Liver (tissue), 9 donors: ENCODE data around the gene SPPL2C. TPM values are rescaled to one million over a fixed set of nuclear protein-coding genes. Genes with fewer than 3 reads are reported as not detected.

Source experiments
- DNase-seq: peaks from one replicate; pipeline ENCODE4 v3.0.0-alpha.2; 2017; ENCODE audit warnings: low spot score
- H3K27ac ChIP-seq, 2 donors: one replicate each; pipeline ENCODE4 v1.7.0; 2013; ENCODE audit warnings: inconsistent platforms in 2 of 2, low read length in 2 of 2, control low read depth in 1 of 2, low read depth in 1 of 2, mild to moderate bottlenecking in 1 of 2
- H3K27me3 ChIP-seq, 4 donors: one replicate each; pipeline versions ENCODE4 v1.6.1 to v1.7.0; 2013; ENCODE audit warnings: low read length in 3 of 4, inconsistent platforms in 1 of 4, mild to moderate bottlenecking in 1 of 4, moderate library complexity in 1 of 4; ENCODE audit not compliant: control insufficient read depth in 4 of 4, insufficient read depth in 4 of 4
- H3K36me3 ChIP-seq, 4 donors: one replicate each; pipeline versions ENCODE4 v1.6.1 to v1.7.0; 2013; ENCODE audit warnings: low read length in 3 of 4, mild to moderate bottlenecking in 3 of 4, low read depth in 1 of 4, moderate library complexity in 1 of 4; ENCODE audit not compliant: control insufficient read depth in 4 of 4, insufficient read depth in 3 of 4
- H3K4me1 ChIP-seq, 4 donors: one replicate each; pipeline versions ENCODE4 v1.6.1 to v1.7.0; 2013; ENCODE audit warnings: low read length in 3 of 4, mild to moderate bottlenecking in 3 of 4, moderate library complexity in 1 of 4; ENCODE audit not compliant: control insufficient read depth in 4 of 4, insufficient read depth in 4 of 4
- H3K4me3 ChIP-seq, 3 donors: one replicate each; pipeline versions ENCODE4 v1.6.1 to v1.7.0; 2013; ENCODE audit warnings: low read length in 3 of 3, control low read depth in 1 of 3, low read depth in 1 of 3, mild to moderate bottlenecking in 1 of 3
- H3K9ac ChIP-seq, 2 donors: one replicate each; pipeline ENCODE4 v1.7.0; 2013; ENCODE audit warnings: low read length in 2 of 2, mild to moderate bottlenecking in 2 of 2, moderate library complexity in 2 of 2, control low read depth in 1 of 2, low read depth in 1 of 2
- H3K9me3 ChIP-seq, 4 donors: one replicate each; pipeline versions ENCODE4 v1.6.1 to v1.7.0; 2013; ENCODE audit warnings: low read length in 3 of 4; ENCODE audit not compliant: control insufficient read depth in 4 of 4
- ATF3 ChIP-seq: IDR thresholded peaks from 2 replicates; pipeline ENCODE4 v1.6.1; 2016; ENCODE audit warnings: antibody characterized with exemption
- CTCF ChIP-seq: fragments of 150-350 bp; IDR thresholded peaks from 2 replicates; pipeline ENCODE4 v1.5.1; 2017; ENCODE audit warnings: improper control_type of control experiment, low read depth, low read length; ENCODE audit not compliant: missing input control
- EGR1 ChIP-seq, 2 donors: IDR thresholded peaks; 2 replicates each; pipeline ENCODE4 v1.6.1; 2016 to 2018; ENCODE audit warnings: antibody characterized with exemption in 2 of 2, low read depth in 2 of 2
- FOXA1 ChIP-seq: IDR thresholded peaks from 2 replicates; pipeline ENCODE4 v1.6.1; 2016; ENCODE audit warnings: antibody characterized with exemption
- FOXA2 ChIP-seq: IDR thresholded peaks from 2 replicates; pipeline ENCODE4 v1.6.1; 2016; ENCODE audit warnings: antibody characterized with exemption
- GABPA ChIP-seq, 2 donors: IDR thresholded peaks in 1 of 2; conservative IDR thresholded peaks in 1 of 2; 2 replicates each; pipeline ENCODE4 v1.6.1; 2016; ENCODE audit warnings: antibody characterized with exemption in 2 of 2, mild to moderate bottlenecking in 1 of 2, moderate library complexity in 1 of 2
- HNF4A ChIP-seq, 2 donors: conservative IDR thresholded peaks; 2 replicates each; pipeline ENCODE4 v1.6.1; 2016; ENCODE audit warnings: antibody characterized with exemption in 2 of 2, mild to moderate bottlenecking in 2 of 2
- HNF4G ChIP-seq: IDR thresholded peaks from 2 replicates; pipeline ENCODE4 v1.6.1; 2016; ENCODE audit warnings: antibody characterized with exemption
- JUND ChIP-seq, 2 donors: IDR thresholded peaks; 2 replicates each; pipeline ENCODE4 v1.6.1; 2016; ENCODE audit warnings: antibody characterized with exemption in 2 of 2
- NR2F2 ChIP-seq: IDR thresholded peaks from 2 replicates; pipeline ENCODE4 v1.6.1; 2016; ENCODE audit warnings: antibody characterized with exemption
- RAD21 ChIP-seq, 2 donors: IDR thresholded peaks; 2 replicates each; pipeline ENCODE4 v1.6.1; 2016; ENCODE audit warnings: antibody characterized with exemption in 2 of 2, mild to moderate bottlenecking in 2 of 2
- REST ChIP-seq: IDR thresholded peaks from 2 replicates; pipeline ENCODE4 v1.6.1; 2016; ENCODE audit warnings: antibody characterized with exemption, mild to moderate bottlenecking
- RXRA ChIP-seq, 2 donors: IDR thresholded peaks; 2 replicates each; pipeline ENCODE4 v1.6.1; 2017 to 2018; ENCODE audit warnings: antibody characterized with exemption in 2 of 2, mild to moderate bottlenecking in 1 of 2
- SP1 ChIP-seq: IDR thresholded peaks from 2 replicates; pipeline ENCODE4 v1.6.1; 2018; ENCODE audit warnings: antibody characterized with exemption, mild to moderate bottlenecking
- TAF1 ChIP-seq: conservative IDR thresholded peaks from 2 replicates; pipeline ENCODE4 v1.6.1; 2016; ENCODE audit warnings: antibody characterized with exemption, mild to moderate bottlenecking
- YY1 ChIP-seq: IDR thresholded peaks from 2 replicates; pipeline ENCODE4 v1.6.1; 2016; ENCODE audit warnings: antibody characterized with exemption, mild to moderate bottlenecking
- ZBTB33 ChIP-seq: IDR thresholded peaks from 2 replicates; pipeline ENCODE4 v1.6.1; 2016; ENCODE audit warnings: antibody characterized with exemption
- WGBS: extraction: QIAGEN DNeasy Blood & Tissue Kit; methylation state at CpG from one replicate; pipeline ENCODE4 v1.1.7; 2013; 5-methylcytosine and 5-hydroxymethylcytosine counted together
- polyA plus RNA-seq, 2 donors: library from polyadenylated mRNA; stranded (reverse) in 1 of 2; unstranded in 1 of 2; fragments of 200-250 nt in 1 of 2; fragments of >200 nt in 1 of 2; fragmentation: Nextera tagmentation in 1 of 2; extraction: Ambion mirVana in 1 of 2; gene quantifications; one replicate each; pipeline versions ENCODE4 v1.2.1 to v1.2.3, GENCODE V29; 2013 to 2015
- total RNA-seq, 2 donors: library from RNA; depleted of rRNA; stranded (reverse); fragments of >200 nt; gene quantifications; one replicate each; pipeline ENCODE4 v1.2.3, GENCODE V29; 2014
- donor health status: healthy.
- donor health status: healthy.
- donor health status: healthy.
- donor health status: healthy.
- donor health status: healthy.

SPPL2C gene
- not detected for total RNA-seq
- polyA plus RNA-seq = not detected

- TF ChIP-seq SP1 (no peak), GABPA (IDR thresholded peaks at IDR 0.05 in 1 of 2, conservative IDR thresholded peaks at IDR 0.05 in 1 of 2) (no peak), EGR1 (IDR thresholded peaks at IDR 0.05; ENCODE audit: low read depth in 2 of 2) (no peak), YY1 (no peak), FOXA2 (no peak), ZBTB33 (no peak), HNF4A (conservative IDR thresholded peaks at IDR 0.05) (no peak), NR2F2 (no peak), HNF4G (no peak), RXRA (IDR thresholded peaks at IDR 0.05) (no peak), CTCF (no peak), REST (no peak), RAD21 (IDR thresholded peaks at IDR 0.05) (no peak), ATF3 (no peak)
- no peaks in the 10 kb centered on the region for H3K36me3 ChIP-seq
- no peaks in the 10 kb centered on the region for H3K27me3 ChIP-seq
- no peak within 1 kb of the TSS for H3K4me3 ChIP-seq
- WGBS = 82% methylated on average over 25 of the region's 25 CpGs
- DNase-seq = no peak
- no peak within 1 kb of the TSS for H3K9ac ChIP-seq
- H3K27ac ChIP-seq = no peak within 1 kb of the TSS
- H3K4me1 ChIP-seq = no peaks in the 10 kb centered on the region
- no peaks in the 10 kb centered on the region for H3K9me3 ChIP-seq
Observed at GRCh38 chr17:45844695-45845375, at the start of gene SPPL2C. Gene SPPL2C, plus strand, starts transcription at chr17:45844881. Its CDS starts 26 bp downstream, at chr17:45844907.

- WGBS = 41% methylated on average over 2 of the region's 2 CpGs
Observed at GRCh38 chr17:45800816-45801215, 43.9 kb upstream of the SPPL2C start.

More at GRCh38 chr17:45800816-45801215, 43.9 kb upstream of the SPPL2C start:
- H3K27ac ChIP-seq = no peak overlapping the region
- no peak overlapping the region for H3K4me3 ChIP-seq
- no peaks in the 10 kb centered on the region for H3K36me3 ChIP-seq
- no peak for TF ChIP-seq FOXA1
- TF ChIP-seq NR2F2 = no peak
- TF ChIP-seq EGR1 (IDR thresholded peaks at IDR 0.05; ENCODE audit: low read depth in 2 of 2) = no peak
- no peak for TF ChIP-seq TAF1
- TF ChIP-seq ZBTB33 = no peak
- TF ChIP-seq FOXA2 = no peak
- TF ChIP-seq SP1 = no peak
- no peak for TF ChIP-seq HNF4A (conservative IDR thresholded peaks at IDR 0.05)
- TF ChIP-seq JUND (IDR thresholded peaks at IDR 0.05) = no peak
- TF ChIP-seq ATF3 = no peak
- no peak for TF ChIP-seq GABPA (IDR thresholded peaks at IDR 0.05 in 1 of 2, conservative IDR thresholded peaks at IDR 0.05 in 1 of 2)
- no peak overlapping the region for H3K9ac ChIP-seq
- H3K27me3 ChIP-seq = peaks cover 0 to 4% (median 0%) of the 10 kb centered on the region in 4 donors
- DNase-seq = no peak
- H3K9me3 ChIP-seq = no peaks in the 10 kb centered on the region
- no peaks in the 10 kb centered on the region for H3K4me1 ChIP-seq
